ENCODE results near the gene ZNF670.
"Not testable (repeated sequence)": the region's sequence is repeated elsewhere in the genome, so short reads cannot be mapped to it uniquely, and the experiment has no call there.

The ZNF670 gene

DNA sequence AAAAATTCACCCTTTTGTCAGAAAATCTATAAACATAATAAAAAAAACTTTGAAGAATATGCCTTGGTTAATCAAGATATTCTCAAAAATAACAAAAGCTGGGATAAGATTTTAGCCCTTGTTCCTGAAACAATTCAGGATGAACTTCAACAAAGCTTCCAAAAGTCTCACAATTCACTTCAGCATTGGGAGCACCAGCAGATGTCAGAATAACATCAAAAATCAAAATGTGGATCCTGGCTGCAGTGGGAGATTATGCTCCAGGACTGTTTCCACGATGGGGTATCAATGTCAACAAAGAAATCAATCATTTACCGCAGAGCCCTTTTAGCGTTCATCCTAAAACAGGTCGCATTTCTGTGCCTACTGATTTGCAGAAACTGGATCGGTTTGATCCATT, 35.2 kb downstream of the ZNF670 start:
- no peak for DNase-seq (ENCODE audit: low read depth, low spot score)

- no peak for DNase-seq (ENCODE audit: low read depth, low spot score)
Measured at GRCh38 chr1:247037511-247038320, 40.9 kb downstream of the ZNF670 start.

GRCh38 chr1:247032306-247032705, 46.3 kb downstream of the ZNF670 start:
- not testable (repeated sequence) for DNase-seq (ENCODE audit: low read depth, low spot score)
